IPS DF 6.9 (cell line): ENCODE measurements around the gene SH3BP5L.

ENCODE experiments used
- DNase-seq: peaks from one replicate; pipeline ENCODE4 v3.0.0-alpha.2; 2013; ENCODE audit warnings: low read depth, low spot score
- H3K27ac ChIP-seq: one replicate; pipeline ENCODE4 v1.5.1; 2013; ENCODE audit warnings: low read length, control low read depth
- H3K27me3 ChIP-seq: 2 replicates; pipeline ENCODE4 v1.6.1; 2013; ENCODE audit warnings: mild to moderate bottlenecking, low read length; ENCODE audit not compliant: control insufficient read depth, insufficient read depth
- H3K36me3 ChIP-seq: 2 replicates; pipeline ENCODE4 v1.6.1; 2013; ENCODE audit warnings: low read length; ENCODE audit not compliant: control insufficient read depth, insufficient read depth
- H3K4me1 ChIP-seq: 2 replicates; pipeline ENCODE4 v1.6.1; 2013; ENCODE audit warnings: low read length; ENCODE audit not compliant: control insufficient read depth, insufficient read depth
- H3K4me3 ChIP-seq: 2 replicates; pipeline ENCODE4 v1.5.1; 2013; ENCODE audit warnings: mild to moderate bottlenecking, low read length
- H3K9me3 ChIP-seq: 2 replicates; pipeline ENCODE4 v1.6.1; 2013; ENCODE audit warnings: low read length, inconsistent platforms; ENCODE audit not compliant: control insufficient read depth, insufficient read depth
- WGBS: extraction: QIAGEN DNeasy Blood & Tissue Kit; methylation state at CpG from one replicate; pipeline ENCODE4 v1.1.7; 2013; ENCODE audit warnings: mixed read lengths, missing lambda C conversion rate; ENCODE audit not compliant: insufficient read length, insufficient coverage; 5-methylcytosine and 5-hydroxymethylcytosine counted together

Gene SH3BP5L

DNA sequence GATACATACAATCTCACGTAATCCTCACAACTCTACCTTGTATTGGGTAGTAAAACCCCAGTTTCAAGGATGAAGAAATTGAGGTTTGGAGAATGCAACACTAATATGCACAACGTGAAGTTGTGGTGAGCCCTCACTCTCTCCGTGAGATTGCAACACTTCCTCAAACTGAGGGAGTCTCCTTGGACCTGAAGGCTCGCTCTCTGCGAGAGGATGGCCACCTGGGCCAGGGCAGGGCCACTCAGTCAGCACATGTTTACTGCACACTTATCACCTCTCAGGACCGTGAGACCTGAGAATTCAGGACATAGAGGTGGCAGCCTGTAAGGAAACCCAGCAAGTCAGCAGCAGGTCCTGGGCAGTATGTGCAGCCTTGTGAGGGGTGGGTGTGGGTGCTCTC is 8.7 kb downstream of the SH3BP5L start:
- no peaks in the 10 kb centered on the region for H3K27me3 ChIP-seq
- no peaks in the 10 kb centered on the region for H3K9me3 ChIP-seq
- no CpG with 5 or more reads among the region's 6 CpGs for WGBS
- H3K4me3 ChIP-seq: no peak overlapping the region
- no peak overlapping the region for H3K27ac ChIP-seq
- peaks cover 22% of the 10 kb centered on the region for H3K36me3 ChIP-seq
- peaks cover 2% of the 10 kb centered on the region; the same call in 1 of the 2 replicates for H3K4me1 ChIP-seq
- DNase-seq: no peak

DNA sequence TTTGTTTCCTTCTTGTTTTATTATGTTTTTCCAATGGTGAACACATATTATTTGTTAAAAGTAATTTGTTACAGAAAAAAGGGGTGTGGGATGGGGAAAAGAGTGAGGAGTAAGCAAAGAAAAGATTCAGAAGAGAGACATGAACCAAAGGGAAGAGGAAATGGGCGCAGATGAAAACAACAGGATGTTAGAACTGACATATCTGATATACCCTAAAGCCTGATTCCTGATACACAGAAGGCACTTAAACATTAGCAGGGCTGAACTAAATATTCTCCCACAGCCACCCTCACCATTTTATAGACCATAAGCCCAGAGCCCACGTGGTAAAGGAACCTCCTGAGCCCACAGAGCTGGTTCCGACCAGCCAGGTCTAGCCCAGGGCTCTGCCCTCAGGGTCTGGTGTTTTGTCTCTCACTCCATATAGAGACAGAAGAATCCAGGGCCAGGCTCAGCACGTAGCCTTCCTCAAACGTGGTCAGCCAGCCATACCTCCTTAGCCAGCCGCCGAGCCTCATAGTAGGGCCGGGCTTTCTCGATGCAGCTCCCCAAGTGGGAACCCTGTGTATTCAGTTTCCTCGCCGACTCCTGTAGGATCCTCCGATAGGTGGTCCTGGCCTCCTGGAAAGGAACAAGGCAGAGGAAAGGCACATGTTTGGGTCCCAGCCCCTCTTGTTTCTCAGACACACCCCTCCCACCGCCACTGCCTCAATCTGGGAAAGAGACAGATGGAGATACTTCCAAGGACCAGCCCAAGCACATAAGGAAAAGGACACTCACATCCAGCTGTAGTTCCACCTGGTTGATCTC is 9.5 kb downstream of the SH3BP5L start:
- no peaks in the 10 kb centered on the region for H3K27me3 ChIP-seq
- peaks cover 2% of the 10 kb centered on the region; the same call in 1 of the 2 replicates for H3K4me1 ChIP-seq
- H3K9me3 ChIP-seq: no peaks in the 10 kb centered on the region
- no peak for DNase-seq
- no peak overlapping the region for H3K4me3 ChIP-seq
- no peak overlapping the region for H3K27ac ChIP-seq
- no CpG with 5 or more reads among the region's 13 CpGs for WGBS
- peaks cover 28% of the 10 kb centered on the region for H3K36me3 ChIP-seq

DNA sequence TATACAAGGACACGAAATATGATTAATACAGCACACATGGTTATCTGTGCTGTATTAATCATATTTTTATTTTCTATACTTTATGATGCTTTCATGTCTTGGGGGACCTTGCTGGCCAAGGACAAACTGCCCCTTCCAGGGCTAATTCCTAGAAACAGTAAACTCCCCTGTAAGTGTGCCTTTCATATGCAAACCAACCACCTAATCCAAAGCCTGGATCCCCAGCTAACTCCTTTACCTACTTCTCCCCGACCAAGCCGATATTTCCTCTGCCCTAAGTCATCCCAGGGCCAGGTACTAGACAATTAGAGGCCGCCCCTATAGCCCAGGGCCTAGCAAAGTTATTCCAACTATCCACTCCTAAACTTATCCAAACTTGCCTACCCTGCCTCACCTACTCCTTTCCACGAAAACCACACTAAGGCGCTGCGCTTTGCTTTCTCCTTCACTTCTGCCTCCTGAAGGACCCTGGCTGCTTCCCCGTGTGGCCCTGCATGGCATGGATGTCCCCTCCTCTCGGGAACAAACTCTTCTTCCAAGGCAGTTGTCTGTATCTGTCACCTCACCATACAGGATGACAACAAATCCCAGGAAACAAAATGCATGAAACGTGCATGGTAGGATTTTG is 10.2 kb downstream of the SH3BP5L start:
- WGBS: no CpG with 5 or more reads among the region's 10 CpGs
- Histone ChIP-seq H3K36me3 (peaks cover 28% of the 10 kb centered on the region), H3K27me3 (no peaks in the 10 kb centered on the region), H3K4me1 (peaks cover 2% of the 10 kb centered on the region; the same call in 1 of the 2 replicates), H3K9me3 (no peaks in the 10 kb centered on the region), H3K4me3 (no peak overlapping the region), H3K27ac (no peak overlapping the region)
- DNase-seq: no peak

DNA sequence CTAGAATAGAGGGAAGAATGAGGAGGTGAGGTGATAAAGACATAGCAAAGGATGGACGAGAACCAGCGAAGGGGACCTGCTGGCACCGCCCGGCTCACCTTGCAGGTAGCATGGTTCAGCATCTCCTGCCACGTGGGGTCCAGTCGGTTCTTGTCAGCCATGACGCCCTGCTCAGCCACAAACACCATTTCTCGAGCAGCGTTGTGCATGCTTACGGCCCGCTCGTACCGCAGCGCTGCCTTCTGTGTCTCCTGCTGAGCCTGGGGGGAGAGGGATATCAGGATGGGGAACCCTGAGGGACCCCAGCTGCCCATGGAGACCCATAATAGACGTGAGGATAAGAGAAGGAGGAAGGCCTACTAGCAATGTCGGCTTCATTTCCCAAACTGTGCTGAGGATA is 11.4 kb downstream of the SH3BP5L start:
- Histone ChIP-seq H3K27me3 (no peaks in the 10 kb centered on the region), H3K9me3 (no peaks in the 10 kb centered on the region), H3K4me1 (peaks cover 2% of the 10 kb centered on the region; the same call in 1 of the 2 replicates), H3K4me3 (no peak overlapping the region), H3K27ac (no peak overlapping the region), H3K36me3 (peaks cover 28% of the 10 kb centered on the region)
- no CpG with 5 or more reads among the region's 16 CpGs for WGBS
- no peak for DNase-seq

DNA sequence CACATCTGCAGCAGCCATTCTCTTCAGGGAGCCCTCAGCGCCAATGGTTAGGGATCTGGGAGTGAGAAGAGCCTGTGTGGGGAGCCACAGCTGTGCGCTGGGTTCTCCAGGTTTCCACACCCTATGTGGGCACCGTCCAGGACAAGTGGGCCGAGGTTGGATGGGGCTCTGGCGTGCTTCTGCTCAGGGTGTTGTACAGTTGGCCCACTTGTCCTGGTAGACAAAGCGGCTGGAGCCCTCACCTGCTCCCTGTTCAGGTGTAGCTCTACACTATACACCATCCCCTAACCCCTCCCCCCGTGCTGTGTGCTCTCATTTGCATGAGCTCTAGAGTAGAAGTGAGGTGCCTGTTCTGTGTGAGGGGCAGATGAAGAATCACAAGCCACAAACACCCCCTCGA is 12.2 kb downstream of the SH3BP5L start:
- no peak for DNase-seq
- no peaks in the 10 kb centered on the region for H3K27me3 ChIP-seq
- H3K4me3 ChIP-seq: no peak overlapping the region
- WGBS: no CpG with 5 or more reads among the region's 8 CpGs
- H3K9me3 ChIP-seq: no peaks in the 10 kb centered on the region
- H3K4me1 ChIP-seq: no peaks in the 10 kb centered on the region
- no peak overlapping the region for H3K27ac ChIP-seq
- peaks cover 25% of the 10 kb centered on the region for H3K36me3 ChIP-seq

DNA sequence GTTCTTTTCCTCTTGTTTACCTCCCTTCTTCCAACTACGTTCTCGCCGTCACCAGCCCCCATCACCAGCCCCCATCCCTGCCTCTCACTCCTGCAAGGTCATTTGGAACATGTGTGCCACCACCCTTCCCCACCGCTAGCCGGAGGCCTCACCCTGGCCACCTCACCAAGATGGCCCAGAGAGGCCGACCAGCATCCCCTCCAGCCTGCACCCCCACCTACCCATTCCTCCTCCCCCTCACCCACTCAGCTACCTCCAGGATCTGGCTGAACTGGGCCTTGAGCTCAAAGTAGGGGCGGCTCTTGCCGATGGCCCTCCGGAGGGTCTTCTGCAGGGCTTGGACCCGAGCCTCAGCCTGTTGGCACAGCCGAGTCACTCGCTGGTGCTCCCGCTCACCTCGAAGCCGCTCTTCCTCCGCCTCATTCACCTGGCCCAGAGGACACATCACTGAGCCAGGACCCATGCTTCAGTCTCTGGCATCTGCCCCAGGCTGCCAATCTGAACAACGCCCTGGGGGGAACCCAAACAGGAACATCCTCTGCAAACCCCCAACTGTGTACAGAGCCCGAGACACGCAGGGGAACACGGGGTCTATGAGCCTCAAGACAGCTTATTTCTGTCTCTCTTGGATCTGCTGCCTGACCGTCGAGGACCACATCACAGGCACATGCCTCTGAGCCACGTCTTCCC is 12.8 kb downstream of the SH3BP5L start:
- Histone ChIP-seq H3K27ac (no peak overlapping the region), H3K4me3 (no peak overlapping the region), H3K9me3 (no peaks in the 10 kb centered on the region), H3K27me3 (no peaks in the 10 kb centered on the region), H3K36me3 (peaks cover 25% of the 10 kb centered on the region), H3K4me1 (no peaks in the 10 kb centered on the region)
- whole genome bisulfite sequencing: no CpG with 5 or more reads among the region's 23 CpGs
- DNase-seq: no peak

DNA sequence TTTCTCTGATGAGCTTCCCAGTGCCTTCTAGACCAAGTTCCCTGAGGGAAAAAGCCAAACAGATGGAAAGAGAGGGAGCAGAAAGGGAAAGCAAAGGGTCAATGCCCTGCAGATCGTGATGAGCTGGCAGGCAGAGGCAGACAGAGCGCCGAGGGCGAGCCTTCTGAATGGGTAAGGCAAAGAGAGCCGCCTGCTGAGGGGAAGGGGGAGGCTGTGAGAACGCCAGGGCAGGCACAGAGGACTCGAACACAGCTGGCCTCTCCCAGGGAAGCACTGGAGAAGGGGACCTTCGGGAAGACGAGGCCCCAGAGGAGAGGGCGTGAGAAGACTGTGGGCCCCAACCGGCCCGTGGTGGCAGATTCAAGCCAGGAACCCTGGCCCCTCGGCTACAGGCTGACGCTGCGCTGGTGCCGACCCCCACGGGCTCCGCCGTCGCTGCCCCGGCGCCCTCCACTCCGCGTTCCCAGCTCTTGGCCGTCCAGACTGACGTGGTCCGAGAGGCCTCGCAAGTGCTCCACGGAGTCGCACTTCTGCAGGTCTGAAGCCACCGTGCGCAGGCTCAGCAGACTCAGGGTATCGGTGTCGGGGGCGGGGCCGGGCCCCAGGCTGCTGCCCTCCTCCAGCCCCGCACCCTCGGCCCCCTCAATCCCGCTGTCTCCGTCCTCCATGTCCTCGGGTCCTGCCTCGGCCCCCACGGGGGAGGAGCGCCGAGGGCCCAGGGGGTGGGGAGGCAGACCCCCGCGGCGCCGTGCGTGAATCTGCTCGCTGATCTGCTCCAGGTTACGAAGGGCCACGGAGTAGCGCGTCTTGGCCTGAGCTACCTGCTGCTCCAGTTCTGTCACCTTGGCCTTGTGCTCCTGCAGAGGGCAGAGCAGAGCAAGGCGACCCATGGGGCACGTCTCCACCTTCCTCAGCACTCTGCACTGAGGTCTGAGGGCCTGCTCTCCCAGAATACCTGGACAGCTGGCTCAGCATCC is 13.9 kb downstream of the SH3BP5L start:
- no peaks in the 10 kb centered on the region for H3K4me1 ChIP-seq

DNA sequence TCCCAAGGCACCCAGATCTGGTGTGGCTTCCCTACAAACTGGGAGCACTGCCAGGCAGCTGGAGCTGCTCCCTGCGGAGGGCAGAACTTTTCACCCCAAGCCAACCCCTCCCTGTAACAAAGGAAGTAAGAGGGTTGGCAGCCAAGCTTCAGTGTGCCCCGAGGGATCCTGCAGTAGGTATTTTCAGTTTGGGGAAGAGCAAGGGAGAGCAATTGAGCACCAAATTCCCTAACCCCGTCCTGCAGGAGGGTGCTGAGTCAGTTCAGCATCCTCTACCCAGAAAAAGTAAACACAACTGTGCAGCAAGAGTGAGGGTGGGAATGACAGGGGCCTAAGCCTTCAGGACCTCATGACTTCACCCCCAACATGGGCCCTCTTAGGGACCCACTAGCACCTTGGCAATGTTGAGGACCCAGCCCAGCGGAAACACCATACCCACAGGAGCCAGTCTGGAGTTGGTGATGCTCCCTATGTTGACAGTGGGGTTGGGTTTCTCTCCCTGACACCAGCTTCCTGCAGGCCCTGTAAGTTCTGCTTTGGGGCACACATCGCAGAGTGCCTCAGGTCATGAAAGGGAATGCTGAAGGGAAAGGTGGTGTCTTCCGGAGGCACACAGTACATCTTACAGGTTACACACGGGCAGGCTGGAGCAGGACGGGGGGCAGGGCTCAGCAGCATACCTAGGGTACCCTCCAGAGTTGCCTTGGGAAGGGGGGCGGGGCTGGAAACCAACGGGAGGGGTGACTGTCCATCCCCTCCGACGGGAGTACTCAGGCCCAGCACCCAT is 14.8 kb downstream of the SH3BP5L start:
- H3K4me1 ChIP-seq: no peaks in the 10 kb centered on the region
- no peaks in the 10 kb centered on the region for H3K27me3 ChIP-seq
- DNase-seq: no peak
- no peaks in the 10 kb centered on the region for H3K9me3 ChIP-seq
- H3K27ac ChIP-seq: no peak overlapping the region
- H3K4me3 ChIP-seq: no peak overlapping the region
- peaks cover 22% of the 10 kb centered on the region for H3K36me3 ChIP-seq
- WGBS: no CpG with 5 or more reads among the region's 12 CpGs

More for the DNA sequence above, 13.9 kb downstream of the SH3BP5L start:
- H3K27me3 ChIP-seq: no peaks in the 10 kb centered on the region
- no peak overlapping the region for H3K27ac ChIP-seq
- no peaks in the 10 kb centered on the region for H3K9me3 ChIP-seq
- no peak for DNase-seq
- no peak overlapping the region for H3K4me3 ChIP-seq
- no CpG with 5 or more reads among the region's 57 CpGs for WGBS
- H3K36me3 ChIP-seq: peaks cover 25% of the 10 kb centered on the region

DNA sequence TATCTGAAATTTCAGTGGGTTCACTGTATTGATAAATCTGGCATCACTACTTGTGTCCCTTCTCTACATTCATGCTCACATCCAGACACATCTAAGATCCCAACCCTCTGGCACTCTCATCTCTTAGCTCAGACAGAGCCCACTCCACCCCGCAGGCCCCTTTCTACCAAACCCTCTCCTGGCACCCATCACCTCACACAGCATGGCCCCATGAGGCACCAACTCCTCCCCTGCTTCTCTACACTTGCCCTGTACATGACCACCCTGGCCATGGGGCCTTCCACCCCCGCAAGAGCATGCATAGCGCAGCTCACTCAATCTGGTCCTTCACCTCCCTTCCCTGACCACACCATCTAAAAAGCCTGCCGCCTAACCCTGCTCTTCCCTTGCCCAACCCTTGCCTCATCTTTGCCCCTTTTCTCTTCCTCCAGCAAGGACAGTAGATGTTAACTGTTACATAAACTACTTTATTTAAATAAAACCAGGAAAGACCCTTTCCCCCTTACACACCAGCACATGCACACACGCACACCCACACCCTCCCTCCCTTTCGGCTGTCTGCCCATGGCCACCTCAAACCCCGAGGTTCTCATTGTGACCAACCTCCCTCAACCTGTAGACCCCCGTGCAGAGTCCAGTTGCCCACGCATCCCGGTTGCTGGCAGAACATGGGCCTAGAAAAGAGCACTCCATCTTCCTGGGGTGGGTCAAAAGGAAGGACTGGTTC is 15.6 kb downstream of the SH3BP5L start:
- no peak overlapping the region for H3K4me3 ChIP-seq
- no CpG with 5 or more reads among the region's 10 CpGs for WGBS
- no peaks in the 10 kb centered on the region for H3K4me1 ChIP-seq
- H3K9me3 ChIP-seq: no peaks in the 10 kb centered on the region
- no peak for DNase-seq
- H3K27me3 ChIP-seq: no peaks in the 10 kb centered on the region
- peaks cover 22% of the 10 kb centered on the region for H3K36me3 ChIP-seq
- no peak overlapping the region for H3K27ac ChIP-seq
